CD4-positive, CD25-positive, alpha-beta regulatory T cell (primary cell): Measurements from ENCODE around the gene RAB8A. TPM values are rescaled to one million over a fixed set of nuclear protein-coding genes. Genes with fewer than 3 reads are reported as not detected.

Source experiments
- ATAC-seq, 2 donors: fragments of 150-1000 bp; cut with Tn5 transposase; one replicate each; pipeline ENCODE4 v1.10.0; 2021; ENCODE audit warnings: low read depth in 2 of 2, moderate number of reproducible peaks in 2 of 2, moderate library complexity in 1 of 2
- DNase-seq, 3 donors: peaks; one replicate each; pipeline versions ENCODE4 v3.0.0 to v3.0.0-alpha.2; 2012 to 2022; ENCODE audit warnings: mixed read lengths in 1 of 3
- H3K27ac ChIP-seq: one replicate; pipeline ENCODE4 v1.7.0; 2013; ENCODE audit warnings: mild to moderate bottlenecking, low read length; ENCODE audit not compliant: insufficient read depth, poor library complexity, severe bottlenecking
- H3K27me3 ChIP-seq: one replicate; pipeline ENCODE4 v1.7.0; 2013; ENCODE audit warnings: low read length; ENCODE audit not compliant: control insufficient read depth, insufficient read depth
- H3K36me3 ChIP-seq: one replicate; pipeline ENCODE4 v1.7.0; 2013; ENCODE audit warnings: mild to moderate bottlenecking, low read length, moderate library complexity; ENCODE audit not compliant: control insufficient read depth, insufficient read depth
- H3K4me1 ChIP-seq: 2 replicates; pipeline ENCODE4 v1.7.0; 2013; ENCODE audit warnings: mild to moderate bottlenecking, low read length; ENCODE audit not compliant: insufficient read depth, control insufficient read depth, poor library complexity, severe bottlenecking
- H3K4me3 ChIP-seq: one replicate; pipeline ENCODE4 v1.7.0; 2013; ENCODE audit warnings: low read depth, mild to moderate bottlenecking, low read length, moderate library complexity
- H3K9me3 ChIP-seq, 2 experiments: 1 replicate in 1 of 2; 2 replicates in 1 of 2; pipeline ENCODE4 v1.7.0; 2013; ENCODE audit warnings: low read length in 2 of 2, mild to moderate bottlenecking in 1 of 2, moderate library complexity in 1 of 2; ENCODE audit not compliant: control insufficient read depth in 2 of 2
- H3K27ac Mint-ChIP-seq, 3 donors: one replicate each; pipeline ENCODE4 v1.8.0; 2020 to 2022; ENCODE audit warnings: mild to moderate bottlenecking in 3 of 3, mixed read lengths in 3 of 3, moderate library complexity in 2 of 3
- H3K27me3 Mint-ChIP-seq: one replicate; pipeline ENCODE4 v1.8.0; 2022; ENCODE audit warnings: mild to moderate bottlenecking, mixed read lengths
- H3K36me3 Mint-ChIP-seq: one replicate; pipeline ENCODE4 v1.8.0; 2020; ENCODE audit warnings: mixed read lengths
- H3K4me1 Mint-ChIP-seq, 4 donors: one replicate each; pipeline ENCODE4 v1.8.0; 2020 to 2022; ENCODE audit warnings: mixed read lengths in 4 of 4, mild to moderate bottlenecking in 1 of 4
- H3K4me3 Mint-ChIP-seq, 4 donors: one replicate each; pipeline ENCODE4 v1.8.0; 2020 to 2022; ENCODE audit warnings: mild to moderate bottlenecking in 4 of 4, mixed read lengths in 4 of 4, moderate library complexity in 3 of 4
- H3K9me3 Mint-ChIP-seq, 7 donors: one replicate each; pipeline ENCODE4 v1.8.0; 2020 to 2022; ENCODE audit warnings: mixed read lengths in 7 of 7, mild to moderate bottlenecking in 3 of 7, moderate library complexity in 2 of 7
- polyA plus RNA-seq, 4 donors: library from polyadenylated mRNA; unstranded; fragments of 300-500 nt; fragmentation: Illumina TruSeq; gene quantifications; one replicate each; pipeline ENCODE4 v1.2.3, GENCODE V29; 2021
- total RNA-seq: library from RNA; stranded (reverse); gene quantifications from one replicate; pipeline ENCODE4 v1.2.3, GENCODE V29; 2022

Gene RAB8A
- total and polyA plus RNA-seq, 5 donors from 2014 or later, result 79.6 to 93.0 (median 88.1) TPM

GRCh38 chr19:16141043-16141442, 29.4 kb downstream of the RAB8A start:
- H3K4me3 ChIP-seq, result no peak overlapping the region
- ATAC-seq (no peak), DNase-seq (no peak)
- no peaks in the 10 kb centered on the region for H3K27me3 ChIP-seq
- H3K9me3 Mint-ChIP-seq, result peaks cover 0 to 1% (median 0%) of the 10 kb centered on the region in 7 donors
- no peaks in the 10 kb centered on the region for H3K36me3 Mint-ChIP-seq
- peak overlapping the region in 2 of 3 donors; percentile 69 to 75 for H3K27ac Mint-ChIP-seq
- H3K4me1 Mint-ChIP-seq, result peaks cover 10 to 30% (median 20%) of the 10 kb centered on the region in 4 donors
- H3K36me3 ChIP-seq, result peaks cover 1% of the 10 kb centered on the region
- H3K27ac ChIP-seq, result no peak overlapping the region
- no peaks in the 10 kb centered on the region for H3K9me3 ChIP-seq
- H3K4me1 ChIP-seq, result peaks cover 32% of the 10 kb centered on the region
- H3K4me3 Mint-ChIP-seq, result peak overlapping the region in 2 of 4 donors; percentile 48 to 85
- H3K27me3 Mint-ChIP-seq, result no peaks in the 10 kb centered on the region

DNA sequence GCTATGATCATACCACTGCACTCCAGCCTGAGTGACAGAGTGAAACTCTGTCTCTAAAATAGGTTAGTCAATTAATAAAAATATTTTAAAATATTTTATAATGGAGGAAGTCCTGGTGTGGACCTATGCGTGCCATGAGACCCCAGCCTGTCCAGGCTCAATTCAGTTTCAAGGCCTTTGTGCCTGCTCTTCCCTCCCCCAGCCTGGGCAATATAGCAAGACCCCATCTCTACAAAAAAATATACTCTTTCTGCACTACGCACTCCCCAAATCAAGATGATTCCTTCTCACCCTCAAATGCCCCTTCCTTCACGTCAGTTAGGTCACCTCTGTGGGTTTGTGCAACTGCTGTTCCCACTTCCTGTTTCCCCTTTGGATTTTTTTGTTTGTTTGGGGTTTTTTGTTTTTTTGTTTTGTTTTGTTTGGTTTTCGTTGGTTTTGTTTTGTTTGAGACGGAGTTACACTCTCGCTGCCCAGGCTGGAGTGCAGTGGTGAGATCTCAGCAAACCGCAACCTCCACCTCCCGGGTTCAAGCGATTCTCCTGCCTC, 30.4 kb downstream of the RAB8A start:
- DNase-seq, result no peak
- peak overlapping the region in 1 of 3 donors; percentile 14 for H3K27ac Mint-ChIP-seq
- H3K4me1 ChIP-seq, result peaks cover 41% of the 10 kb centered on the region

GRCh38 chr19:16143399-16144215, 31.9 kb downstream of the RAB8A start, which contains the start of gene HSH2D:
Gene HSH2D, plus strand, starts transcription at chr19:16143685. Its CDS starts 5,066 bp downstream, at chr19:16148751.
- H3K27ac Mint-ChIP-seq, result peak within 1 kb of the TSS; percentile 99
- H3K4me3 Mint-ChIP-seq, result peak within 1 kb of the TSS; percentile 82 to 100 (median 94)
- peaks cover 4 to 36% (median 23%) of the 10 kb centered on the region in 4 donors for H3K4me1 Mint-ChIP-seq
- peak; percentile 63 to 96 (median 81) for DNase-seq
- H3K36me3 Mint-ChIP-seq, result no peaks in the 10 kb centered on the region
- Histone ChIP-seq H3K36me3 (peaks cover 8% of the 10 kb centered on the region), H3K9me3 (no peaks in the 10 kb centered on the region), H3K4me3 (peak within 1 kb of the TSS; percentile 89), H3K27me3 (no peaks in the 10 kb centered on the region), H3K27ac (peak within 1 kb of the TSS; percentile 80), H3K4me1 (peaks cover 42% of the 10 kb centered on the region)
- peak; percentile 99 for ATAC-seq
- peaks cover 0 to 1% (median 0%) of the 10 kb centered on the region in 7 donors for H3K9me3 Mint-ChIP-seq
- no peaks in the 10 kb centered on the region for H3K27me3 Mint-ChIP-seq

More for the DNA sequence above, 30.4 kb downstream of the RAB8A start:
- no peaks in the 10 kb centered on the region for H3K27me3 ChIP-seq
- Mint-ChIP-seq H3K4me3 (peak overlapping the region in 2 of 4 donors; percentile 10 to 41), H3K4me1 (peaks cover 4 to 36% (median 23%) of the 10 kb centered on the region in 4 donors), H3K9me3 (peaks cover 0 to 1% (median 0%) of the 10 kb centered on the region in 7 donors), H3K36me3 (no peaks in the 10 kb centered on the region), H3K27me3 (no peaks in the 10 kb centered on the region)
- no peak overlapping the region for H3K4me3 ChIP-seq
- no peaks in the 10 kb centered on the region for H3K9me3 ChIP-seq
- peaks cover 5% of the 10 kb centered on the region for H3K36me3 ChIP-seq
- no peak for ATAC-seq
- no peak overlapping the region for H3K27ac ChIP-seq

DNA sequence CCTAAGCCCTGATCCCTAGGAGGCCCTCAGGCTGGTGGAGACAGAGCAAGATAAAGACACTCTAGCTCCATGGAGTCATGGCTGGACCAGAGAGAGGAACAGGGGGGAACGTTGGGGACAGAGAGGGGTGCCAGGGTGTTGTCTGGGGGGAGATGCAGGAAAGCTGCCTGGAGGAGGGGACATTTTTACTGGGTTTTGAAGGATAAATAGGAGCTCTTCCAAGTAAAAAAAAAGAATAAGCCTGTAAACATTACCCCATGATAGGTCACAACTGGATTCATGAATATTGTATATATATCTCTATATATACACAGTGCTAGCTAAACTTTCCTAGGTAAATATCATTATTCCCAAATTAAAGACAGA, 32.5 kb downstream of the RAB8A start:
- peaks cover 4 to 39% (median 24%) of the 10 kb centered on the region in 4 donors for H3K4me1 Mint-ChIP-seq
- H3K4me1 ChIP-seq, result peaks cover 42% of the 10 kb centered on the region
- peak overlapping the region; percentile 89 for H3K4me3 ChIP-seq

GRCh38 chr19:16146112-16146511, 34.4 kb downstream of the RAB8A start:
- Histone ChIP-seq H3K4me3 (no peak overlapping the region), H3K9me3 (no peaks in the 10 kb centered on the region), H3K27ac (no peak overlapping the region), H3K4me1 (peaks cover 42% of the 10 kb centered on the region), H3K27me3 (no peaks in the 10 kb centered on the region), H3K36me3 (peaks cover 29% of the 10 kb centered on the region)
- ATAC-seq (no peak), DNase-seq (no peak)
- H3K36me3 Mint-ChIP-seq, result peaks cover 4% of the 10 kb centered on the region
- no peaks in the 10 kb centered on the region for H3K27me3 Mint-ChIP-seq
- peaks cover 4 to 38% (median 22%) of the 10 kb centered on the region in 4 donors for H3K4me1 Mint-ChIP-seq
- peaks cover 0 to 1% (median 0%) of the 10 kb centered on the region in 7 donors for H3K9me3 Mint-ChIP-seq
- peak overlapping the region in 2 of 3 donors; percentile 5 to 41 for H3K27ac Mint-ChIP-seq
- peak overlapping the region in 2 of 4 donors; percentile 48 to 51 for H3K4me3 Mint-ChIP-seq

More for the DNA sequence above, 32.5 kb downstream of the RAB8A start:
- peaks cover 0 to 1% (median 0%) of the 10 kb centered on the region in 7 donors for H3K9me3 Mint-ChIP-seq
- DNase-seq (no peak), ATAC-seq (no peak)
- H3K36me3 ChIP-seq, result peaks cover 14% of the 10 kb centered on the region
- H3K27me3 Mint-ChIP-seq, result no peaks in the 10 kb centered on the region
- H3K27ac ChIP-seq, result peak overlapping the region; percentile 80
- H3K27ac Mint-ChIP-seq, result peak overlapping the region; percentile 99
- H3K4me3 Mint-ChIP-seq, result peak overlapping the region; percentile 82 to 100 (median 94)
- H3K9me3 ChIP-seq, result no peaks in the 10 kb centered on the region
- H3K27me3 ChIP-seq, result no peaks in the 10 kb centered on the region
- peaks cover 4% of the 10 kb centered on the region for H3K36me3 Mint-ChIP-seq

- Mint-ChIP-seq H3K27ac (peak overlapping the region in 2 of 3 donors; percentile 46 to 52), H3K4me3 (no peak overlapping the region), H3K9me3 (peaks cover 0 to 1% (median 0%) of the 10 kb centered on the region in 7 donors), H3K4me1 (peaks cover 0 to 25% (median 14%) of the 10 kb centered on the region in 4 donors), H3K27me3 (no peaks in the 10 kb centered on the region), H3K36me3 (peaks cover 9% of the 10 kb centered on the region)
- Histone ChIP-seq H3K36me3 (peaks cover 46% of the 10 kb centered on the region), H3K27me3 (no peaks in the 10 kb centered on the region), H3K9me3 (no peaks in the 10 kb centered on the region), H3K27ac (no peak overlapping the region), H3K4me1 (peaks cover 34% of the 10 kb centered on the region), H3K4me3 (no peak overlapping the region)
- ATAC-seq, result no peak
- DNase-seq, result no peak
Observed at GRCh38 chr19:16148443-16149229, 36.9 kb downstream of the RAB8A start.

- ATAC-seq, result no peak
- peaks cover 0 to 9% (median 6%) of the 10 kb centered on the region in 4 donors for H3K4me1 Mint-ChIP-seq
- no peaks in the 10 kb centered on the region for H3K4me1 ChIP-seq
Observed at GRCh38 chr19:16153582-16154336, 42.1 kb downstream of the RAB8A start.

More at GRCh38 chr19:16153582-16154336, 42.1 kb downstream of the RAB8A start:
- Mint-ChIP-seq H3K27me3 (no peaks in the 10 kb centered on the region), H3K27ac (no peak overlapping the region), H3K36me3 (peaks cover 29% of the 10 kb centered on the region), H3K9me3 (no peaks in the 10 kb centered on the region), H3K4me3 (no peak overlapping the region)
- Histone ChIP-seq H3K27ac (no peak overlapping the region), H3K4me3 (no peak overlapping the region), H3K9me3 (no peaks in the 10 kb centered on the region), H3K36me3 (peaks cover 72% of the 10 kb centered on the region), H3K27me3 (no peaks in the 10 kb centered on the region)
- DNase-seq, result peak in 1 of 3 donors; percentile 23
